ENCODE data around the gene DDX23.
A peak's percentile ranks its signal among the peaks of the same experiment; 100 is the strongest.

The DDX23 gene

GRCh38 chr12:48824905-48825304 is 27.1 kb downstream of the DDX23 start:
- DNase-seq (ENCODE audit: low read depth in 4 of 4, low spot score in 1 of 4): no peak

GRCh38 chr12:48824112-48824511 is 27.9 kb downstream of the DDX23 start:
- DNase-seq (ENCODE audit: low read depth in 4 of 4, low spot score in 1 of 4): no peak

GRCh38 chr12:48823281-48823680 is 28.7 kb downstream of the DDX23 start:
- no peak for DNase-seq (ENCODE audit: low read depth in 4 of 4, low spot score in 1 of 4)

GRCh38 chr12:48822711-48823110 is 29.3 kb downstream of the DDX23 start:
- no peak for DNase-seq (ENCODE audit: low read depth in 4 of 4, low spot score in 1 of 4)

- no peak for DNase-seq (ENCODE audit: low read depth in 4 of 4, low spot score in 1 of 4)
Measured at GRCh38 chr12:48822139-48822538, 29.8 kb downstream of the DDX23 start.

- no peak for DNase-seq (ENCODE audit: low read depth in 4 of 4, low spot score in 1 of 4)
Measured at GRCh38 chr12:48819986-48820725, 31.8 kb downstream of the DDX23 start.

- no peak for DNase-seq (ENCODE audit: low read depth in 4 of 4, low spot score in 1 of 4)
Measured at GRCh38 chr12:48818831-48819590, 33.0 kb downstream of the DDX23 start.

- peak; percentile 38 to 72 (median 61) for DNase-seq (ENCODE audit: low read depth in 4 of 4, low spot score in 1 of 4)
Measured at GRCh38 chr12:48817873-48818830, 33.8 kb downstream of the DDX23 start, which contains the start of gene CACNB3. TSS of gene CACNB3 (plus strand) at chr12:48818496. CDS start at chr12:48818930, 434 bp downstream.

GRCh38 chr12:48816143-48816854 is 35.7 kb downstream of the DDX23 start:
- DNase-seq (ENCODE audit: low read depth in 4 of 4, low spot score in 1 of 4): no peak

GRCh38 chr12:48815126-48816110 is 36.5 kb downstream of the DDX23 start:
- DNase-seq (ENCODE audit: low read depth in 4 of 4, low spot score in 1 of 4): peak in 1 of 4 experiments; percentile 10

GRCh38 chr12:48814262-48815125 is 37.5 kb downstream of the DDX23 start:
- peak; percentile 42 to 72 (median 54) for DNase-seq (ENCODE audit: low read depth in 4 of 4, low spot score in 1 of 4)

GRCh38 chr12:48813465-48814261 is 38.3 kb downstream of the DDX23 start:
- DNase-seq (ENCODE audit: low read depth in 4 of 4, low spot score in 1 of 4): no peak

GRCh38 chr12:48812389-48812788 is 39.6 kb downstream of the DDX23 start:
- DNase-seq (ENCODE audit: low read depth in 4 of 4, low spot score in 1 of 4): no peak

GRCh38 chr12:48811437-48812090 is 40.4 kb downstream of the DDX23 start:
- no peak for DNase-seq (ENCODE audit: low read depth in 4 of 4, low spot score in 1 of 4)

- no peak for DNase-seq (ENCODE audit: low read depth in 4 of 4, low spot score in 1 of 4)
Measured at GRCh38 chr12:48810903-48811431, 41.0 kb downstream of the DDX23 start.

- no peak for DNase-seq (ENCODE audit: low read depth in 4 of 4, low spot score in 1 of 4)
Measured at GRCh38 chr12:48807981-48808380, 44.0 kb downstream of the DDX23 start.

GRCh38 chr12:48803675-48804074 is 48.3 kb downstream of the DDX23 start:
- no peak for DNase-seq (ENCODE audit: low read depth in 4 of 4, low spot score in 1 of 4)

Measured in stimulated activated CD4-positive, alpha-beta T cell treated with anti-CD3 and anti-CD28 coated beads, Interleukin-1b, Interleukin-23, amount 100 ng/mL, for 24 hours (primary cell).